ENCODE results near the gene EGLN3.

- TF ChIP-seq JUND (IDR thresholded peaks at IDR 0.05), result no peak
- no peak for TF ChIP-seq HNF4G (IDR thresholded peaks at IDR 0.05)
- no peak for TF ChIP-seq ATF3 (IDR thresholded peaks at IDR 0.05)
- no peak for TF ChIP-seq EGR1 (IDR thresholded peaks at IDR 0.05; ENCODE audit: low read depth in 2 of 2)
- TF ChIP-seq CTCF (IDR thresholded peaks at IDR 0.05; ENCODE audit: low read depth, low read length, missing input control), result no peak
- no peak for TF ChIP-seq REST (IDR thresholded peaks at IDR 0.05)
- no peak for TF ChIP-seq YY1 (IDR thresholded peaks at IDR 0.05)
- no peak for TF ChIP-seq ZBTB33 (IDR thresholded peaks at IDR 0.05)
- no peak for TF ChIP-seq RAD21 (IDR thresholded peaks at IDR 0.05)
- TF ChIP-seq RXRA (IDR thresholded peaks at IDR 0.05), result no peak
Observed at GRCh38 chr14:33954016-33954598, 3.2 kb upstream of the EGLN3 start.

Data from liver (tissue), 3 donors.